Islet of Langerhans (tissue), 1 donor: Measurements from ENCODE around the gene C1orf226.
"Not testable (repeated sequence)": the region's sequence is repeated elsewhere in the genome, so short reads cannot be mapped to it uniquely, and the experiment has no call there.

Experiments
- FAIRE-seq: peaks from one replicate; lab custom pipeline; 2011; peaks lifted over from hg19 to GRCh38; lab: Jason Lieb, UNC

Gene C1orf226

GRCh38 chr1:162381383-162381782, at the start of gene C1orf226:
TSS of gene C1orf226 (plus strand) at chr1:162381728. CDS start at chr1:162381902, 174 bp downstream.
- FAIRE-seq = no peak

DNA sequence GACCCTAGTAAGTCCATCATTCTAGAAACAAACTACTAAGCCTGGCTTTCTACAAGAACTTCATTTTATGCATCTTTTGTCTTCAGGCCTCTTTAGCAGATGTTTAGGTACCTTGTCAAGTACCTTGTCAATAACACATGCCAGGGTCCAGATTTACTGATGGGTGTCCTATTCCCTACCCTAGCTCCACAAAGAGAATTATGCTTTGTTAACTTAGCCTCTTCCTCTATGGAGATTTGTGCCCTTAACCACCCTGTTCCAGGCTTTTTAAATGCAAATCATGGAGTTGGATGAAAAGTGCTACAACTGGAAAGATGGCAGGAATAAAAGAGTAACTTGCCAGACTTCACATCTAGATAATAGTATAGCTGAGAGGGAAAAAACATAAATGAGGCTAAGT, 47.5 kb upstream of the C1orf226 start:
- no peak for FAIRE-seq

DNA sequence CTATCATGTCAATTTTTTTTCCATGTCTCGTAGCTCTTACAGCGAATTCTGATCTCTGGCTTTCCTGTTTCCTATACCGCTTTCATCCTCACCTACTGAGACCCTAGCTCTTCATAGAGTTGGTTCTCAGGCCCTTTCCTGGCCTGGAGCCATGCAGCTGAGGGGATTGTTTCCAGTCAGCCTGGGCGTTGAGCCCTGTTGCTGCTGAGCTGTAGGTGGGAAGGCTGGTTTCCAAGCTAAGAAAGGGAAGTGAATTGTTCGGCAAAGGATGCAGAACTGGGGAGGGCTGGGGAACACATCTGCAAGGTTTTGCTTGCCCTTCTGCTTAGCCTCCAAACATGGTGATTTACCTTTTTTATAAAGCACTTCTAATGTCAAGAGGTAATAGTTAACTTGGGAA, 46.4 kb upstream of the C1orf226 start:
- no peak for FAIRE-seq

DNA sequence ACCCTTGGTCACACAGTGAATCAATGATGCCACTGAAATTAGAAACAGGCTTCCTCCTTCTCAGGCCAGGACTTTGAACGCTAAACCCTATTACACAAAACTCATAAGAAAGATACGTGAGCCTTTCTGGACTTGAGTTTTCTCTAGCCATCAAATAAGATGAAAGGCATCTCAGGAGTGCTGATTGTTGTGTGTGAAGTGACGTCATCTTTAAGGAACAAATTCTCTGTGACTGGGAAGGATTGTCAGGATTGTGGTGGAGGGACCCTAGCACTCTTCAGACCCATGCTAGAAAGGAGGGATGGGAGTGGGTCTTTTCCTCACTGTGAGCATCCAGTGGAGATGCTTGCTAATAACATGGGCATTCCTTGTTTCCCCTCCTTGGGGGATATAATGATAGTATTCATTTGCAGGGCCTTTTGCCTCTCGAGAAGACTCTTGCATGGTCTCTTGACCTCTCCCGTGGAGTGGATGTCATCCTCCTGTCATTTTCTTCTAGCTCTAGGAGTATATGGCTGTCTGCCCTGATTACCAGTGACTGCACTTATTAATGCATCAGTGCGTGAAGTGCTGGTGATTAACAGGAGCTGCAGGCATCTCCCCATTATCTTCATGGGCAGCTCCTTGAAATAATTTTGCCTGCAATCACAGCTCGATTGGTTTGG, 44.8 kb upstream of the C1orf226 start:
- FAIRE-seq = no peak

DNA sequence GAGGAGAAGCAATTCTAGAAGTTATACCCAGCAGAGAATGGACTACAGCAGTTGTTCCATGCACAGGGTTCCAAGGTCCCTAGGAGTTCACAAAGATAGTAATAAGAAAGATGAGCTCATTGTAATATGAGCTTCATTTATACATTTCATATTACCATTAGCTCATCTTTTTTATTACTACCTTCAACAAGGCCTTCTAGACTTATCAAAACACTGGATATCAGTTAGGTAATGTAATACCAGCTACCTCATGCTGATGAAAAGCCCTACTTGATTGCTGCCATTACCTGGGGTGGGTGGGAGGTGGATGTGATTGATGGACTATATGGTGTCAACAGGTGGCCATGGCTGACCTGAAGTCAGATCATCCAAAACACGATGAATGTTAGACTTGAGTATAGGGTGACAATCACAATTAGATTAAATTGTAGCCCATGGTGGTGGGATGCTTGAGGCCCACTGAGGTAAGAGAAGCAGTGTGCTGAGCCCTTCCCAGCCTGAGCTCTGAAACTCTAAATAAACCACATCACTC, 39.0 kb upstream of the C1orf226 start:
- no peak for FAIRE-seq

DNA sequence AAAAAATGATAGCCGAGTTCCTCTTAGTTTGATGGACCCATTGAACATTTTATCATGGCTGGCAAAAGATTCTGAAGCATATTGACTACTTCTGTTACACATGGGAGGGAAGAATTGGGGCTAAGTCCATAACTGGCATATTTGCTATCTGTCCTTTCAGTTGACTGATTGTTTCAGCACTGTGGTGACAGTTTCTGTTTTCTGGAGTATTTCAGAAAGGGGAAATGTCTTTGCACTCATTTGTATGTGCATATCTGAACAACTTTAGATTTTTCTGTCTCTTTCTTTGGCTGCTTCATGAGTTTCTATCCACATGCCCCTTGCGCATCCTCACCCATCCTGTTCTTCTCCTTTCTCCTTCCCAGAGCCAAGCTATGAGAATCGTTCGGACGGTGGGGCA, 38.1 kb upstream of the C1orf226 start:
- FAIRE-seq = no peak

- no peak for FAIRE-seq
Observed at GRCh38 chr1:162347281-162347680, 34.2 kb upstream of the C1orf226 start.

GRCh38 chr1:162349635-162350330, 31.7 kb upstream of the C1orf226 start:
- no peak for FAIRE-seq

- FAIRE-seq = no peak
Observed at GRCh38 chr1:162351246-162351842, 30.2 kb upstream of the C1orf226 start.

DNA sequence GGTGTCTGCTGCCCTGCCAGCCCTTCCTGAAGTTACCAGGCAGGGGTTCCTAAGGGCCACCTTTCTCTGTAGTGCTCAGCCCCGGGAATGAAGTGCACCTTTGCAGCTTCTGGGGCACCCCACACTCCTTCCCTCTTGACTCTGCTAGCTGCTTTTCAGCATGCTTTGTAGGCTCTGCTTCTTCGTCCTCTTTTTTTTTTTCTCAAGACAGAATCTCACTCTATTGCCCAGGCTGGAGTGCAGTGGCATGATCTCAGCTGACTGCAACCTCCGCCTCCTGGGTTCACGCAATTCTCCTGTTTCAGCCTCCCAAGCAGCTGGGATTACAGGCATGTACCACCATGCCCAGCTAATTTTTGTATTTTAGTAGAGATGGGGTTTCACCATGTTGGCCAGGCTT, 29.7 kb upstream of the C1orf226 start:
- not testable (repeated sequence) for FAIRE-seq

DNA sequence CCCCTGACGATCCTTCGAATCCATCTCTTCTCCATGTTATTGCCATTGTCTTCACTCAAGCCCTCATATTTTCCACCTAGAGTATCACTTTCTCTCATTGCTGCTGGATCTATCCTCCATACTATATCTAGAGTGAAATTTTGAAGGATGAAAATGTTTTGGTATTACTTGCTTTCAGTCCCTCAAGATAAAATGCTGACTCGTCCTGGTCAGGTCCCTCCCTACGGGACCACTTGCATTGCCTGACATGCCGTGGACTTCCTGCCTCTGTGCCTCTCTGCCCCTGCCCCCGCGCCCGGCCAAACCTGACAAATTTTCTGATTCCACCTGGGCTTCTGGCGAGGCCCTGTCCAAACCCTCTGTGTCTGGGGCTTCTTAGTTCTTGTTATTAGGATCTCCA, 28.4 kb upstream of the C1orf226 start:
- FAIRE-seq = no peak

- no peak for FAIRE-seq
Observed at GRCh38 chr1:162353702-162354101, 27.8 kb upstream of the C1orf226 start.

DNA sequence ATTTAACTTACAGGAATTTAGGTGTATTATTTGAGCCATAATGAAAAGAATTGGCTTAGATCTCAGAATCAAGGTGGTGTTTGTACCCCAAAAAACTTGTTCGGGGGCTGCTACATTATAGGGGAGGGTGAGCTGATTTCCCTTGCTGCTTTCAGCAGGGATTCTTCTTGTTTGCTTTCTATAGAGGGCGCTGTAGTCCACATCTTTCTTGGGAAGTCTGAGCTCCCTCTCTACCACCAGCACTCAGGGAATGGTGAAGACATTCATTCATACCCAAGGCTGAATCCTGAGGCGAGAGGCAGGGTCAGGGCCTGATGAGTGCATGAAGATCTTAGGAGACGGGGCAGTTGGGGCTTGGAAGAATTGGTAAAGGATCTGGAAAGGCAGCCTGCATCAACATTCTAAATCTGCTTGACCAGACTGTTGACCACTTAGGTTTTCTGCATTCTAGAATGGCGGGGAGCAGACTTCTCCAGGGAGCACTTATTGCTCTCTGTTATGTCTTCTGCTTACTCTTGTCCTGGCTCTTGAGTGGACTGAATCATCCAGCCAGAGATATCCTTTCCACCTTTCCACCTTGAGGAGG, 23.8 kb upstream of the C1orf226 start:
- no peak for FAIRE-seq

- FAIRE-seq = no peak
Observed at GRCh38 chr1:162358928-162359327, 22.6 kb upstream of the C1orf226 start.

GRCh38 chr1:162359523-162360236, 21.8 kb upstream of the C1orf226 start:
- no peak for FAIRE-seq

GRCh38 chr1:162360237-162360873, 21.2 kb upstream of the C1orf226 start:
- no peak for FAIRE-seq

DNA sequence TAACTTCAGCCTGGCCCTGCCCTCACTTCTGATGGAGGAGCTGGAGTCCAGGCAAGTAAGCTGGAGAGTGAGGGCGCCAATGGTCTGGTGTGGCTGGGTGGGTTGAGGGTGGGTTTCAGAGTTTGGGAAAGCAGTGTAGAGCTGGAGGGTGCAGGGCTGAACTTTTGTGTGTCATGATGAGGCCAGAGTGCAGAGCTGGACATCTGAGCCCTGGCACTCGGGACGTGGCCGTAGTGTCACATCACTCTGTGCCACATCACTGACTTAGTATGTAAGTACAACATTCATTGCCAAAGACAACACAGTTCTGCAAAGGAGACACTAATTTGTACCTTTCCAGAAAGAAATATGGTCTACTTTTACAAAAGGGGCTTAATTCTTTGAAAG, 20.7 kb upstream of the C1orf226 start:
- FAIRE-seq = no peak

DNA sequence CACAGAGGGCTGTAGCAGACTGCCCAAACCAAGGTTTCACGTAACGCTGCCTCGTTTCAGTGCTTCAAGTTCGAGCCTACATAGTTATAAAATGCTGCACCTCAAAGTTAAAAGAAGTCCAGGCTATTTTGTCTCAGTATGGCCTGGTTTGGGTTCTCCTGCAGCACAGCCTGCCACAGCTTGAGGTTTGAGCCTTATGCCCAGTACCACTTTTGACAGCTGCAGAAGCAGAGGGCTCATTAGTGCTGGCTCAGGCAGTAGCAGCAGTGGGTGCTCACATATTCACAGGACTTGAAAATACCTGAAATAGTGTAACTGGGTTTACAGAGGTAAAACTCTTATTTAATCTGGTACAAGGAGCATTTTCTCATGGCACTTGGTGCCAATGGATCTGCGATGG, 20.2 kb upstream of the C1orf226 start:
- no peak for FAIRE-seq

DNA sequence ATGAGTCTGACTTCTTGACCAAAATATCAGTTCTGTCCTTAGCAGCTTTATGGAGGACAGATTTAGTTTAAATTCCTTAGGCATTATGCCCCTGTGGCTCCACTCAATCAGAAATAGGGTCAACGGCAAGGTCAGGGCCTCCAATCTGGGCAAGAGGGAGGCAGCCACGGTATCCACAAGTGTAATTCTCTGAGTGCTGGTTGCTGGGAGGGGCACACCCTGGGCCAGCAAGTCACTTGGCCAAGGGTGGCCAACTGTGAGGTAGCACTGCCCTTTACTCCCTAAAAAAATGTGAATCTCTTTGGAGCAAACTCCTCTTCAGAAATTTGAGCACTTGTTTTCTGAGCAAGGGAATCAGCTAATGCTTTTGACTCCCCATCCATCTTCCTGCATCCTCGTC, 17.7 kb upstream of the C1orf226 start:
- no peak for FAIRE-seq

GRCh38 chr1:162364498-162364897, 17.0 kb upstream of the C1orf226 start:
- no peak for FAIRE-seq

DNA sequence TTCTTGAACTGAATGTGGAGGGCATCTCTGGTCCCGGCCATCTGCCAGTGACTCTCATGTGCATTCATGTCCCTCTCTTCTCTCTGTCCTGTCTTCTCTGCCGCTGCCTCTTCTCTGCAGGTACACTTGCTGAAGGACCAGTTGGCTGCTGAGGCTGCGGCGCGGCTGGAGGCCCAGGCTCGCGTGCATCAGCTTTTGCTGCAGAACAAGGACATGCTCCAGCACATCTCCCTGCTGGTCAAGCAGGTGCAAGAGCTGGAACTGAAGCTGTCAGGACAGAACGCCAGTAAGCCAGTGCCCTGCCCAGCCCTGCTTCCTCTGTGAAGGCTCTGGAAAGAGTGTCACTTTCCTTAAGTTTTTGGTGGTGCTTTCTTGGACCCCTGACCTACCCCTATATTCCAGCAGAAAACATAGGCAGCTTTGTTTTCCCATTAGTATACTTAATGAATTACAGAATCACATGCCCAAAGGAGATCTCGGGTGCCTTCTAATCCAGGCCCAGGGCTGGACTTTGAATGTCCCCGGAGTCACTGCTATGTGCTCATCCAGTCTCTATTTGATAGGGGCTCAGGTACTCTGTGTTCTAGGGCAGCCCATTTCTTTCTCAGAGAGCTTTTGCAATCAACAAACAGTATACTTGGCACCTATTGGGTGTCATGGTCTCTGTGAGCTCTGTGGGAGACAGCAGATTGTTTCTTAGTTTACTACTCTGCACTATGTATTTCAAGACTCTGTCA, 16.1 kb upstream of the C1orf226 start:
- no peak for FAIRE-seq
